GM21360 (cell line): ENCODE results near the gene LST1.
"Not testable (repeated sequence)": the region's sequence is repeated elsewhere in the genome, so short reads cannot be mapped to it uniquely, and the experiment has no call there.

Experiments used
- ATAC-seq: cut with Tn5 transposase; IDR thresholded peaks from one replicate; pipeline ENCODE4 v1.9.1; 2021; ENCODE audit warnings: mild to moderate bottlenecking, moderate library complexity; ENCODE audit not compliant: unreplicated experiment

The LST1 gene

DNA sequence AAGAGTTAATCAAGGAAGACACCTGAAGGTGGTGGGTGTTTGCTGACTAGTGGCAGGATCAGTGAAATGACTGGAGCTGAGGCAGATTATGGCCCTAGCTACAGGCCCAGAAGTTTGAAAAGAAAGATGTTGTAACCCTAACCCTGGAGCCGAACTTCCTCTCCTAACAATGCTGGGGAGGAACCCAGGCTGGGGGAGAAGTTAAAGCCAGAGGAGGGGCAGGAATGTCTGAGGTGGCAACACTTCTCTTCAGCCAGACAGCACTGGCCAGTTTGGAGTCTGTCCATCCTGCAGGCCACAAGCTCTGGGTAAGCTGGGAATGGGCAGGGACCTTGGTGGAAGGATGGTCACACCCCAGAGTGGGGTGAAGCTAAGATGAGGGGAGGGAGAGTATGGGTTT, at the start of gene LST1:
LST1 (plus strand) TSS at position 270 of the 400 bp plus-strand sequence. CDS start 1,023 bp downstream, outside the sequence.
- no peak for ATAC-seq

- no peak for ATAC-seq
Observed at GRCh38 chr6:31538805-31539400, 47.2 kb upstream of the LST1 start.

GRCh38 chr6:31540640-31541039, 45.4 kb upstream of the LST1 start:
- no peak for ATAC-seq

- no peak for ATAC-seq
Observed at GRCh38 chr6:31541059-31541657, 44.9 kb upstream of the LST1 start.

GRCh38 chr6:31541658-31542521, 44.2 kb upstream of the LST1 start, which contains the start of gene DDX39B:
Gene DDX39B, minus strand, starts transcription at chr6:31542003. Its CDS starts 1,471 bp downstream, at chr6:31540532.
- peak; percentile 56 for ATAC-seq

GRCh38 chr6:31543639-31544038, 42.4 kb upstream of the LST1 start:
- no peak for ATAC-seq

- no peak for ATAC-seq
Observed at GRCh38 chr6:31544676-31545075, 41.4 kb upstream of the LST1 start.

GRCh38 chr6:31545291-31545690, 40.8 kb upstream of the LST1 start:
- no peak for ATAC-seq

DNA sequence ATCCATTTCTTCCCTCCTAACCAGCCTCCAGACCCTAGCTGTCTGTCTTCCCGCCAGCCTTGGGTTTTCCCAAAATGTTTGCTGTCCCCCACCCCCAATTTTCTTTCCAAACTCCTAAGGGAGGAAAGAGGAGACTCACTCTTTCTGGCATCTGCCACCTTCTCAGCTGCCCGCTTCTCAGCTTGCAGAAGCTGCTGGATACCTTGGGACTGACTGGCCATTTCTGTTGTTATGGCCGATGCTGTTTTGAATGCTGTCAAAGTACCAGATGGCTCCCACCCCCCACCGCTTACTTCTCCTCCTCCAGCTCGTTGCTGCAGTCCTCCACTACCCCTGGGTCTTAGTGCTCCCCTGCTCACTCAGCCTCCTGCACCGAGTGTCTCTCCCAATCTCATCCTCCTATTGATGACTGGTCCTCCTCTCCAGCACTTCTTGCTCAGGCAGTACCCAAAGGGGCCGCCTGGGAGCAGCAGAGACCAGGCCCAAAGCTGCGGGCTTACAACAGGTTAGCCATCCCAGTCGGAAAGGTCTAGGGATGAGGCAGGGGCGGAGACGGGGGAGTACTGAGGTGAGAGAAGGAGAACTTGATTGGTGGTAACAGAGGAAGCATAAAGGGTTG, 39.6 kb upstream of the LST1 start, which contains the start of gene ATP6V1G2:
ATP6V1G2 (minus strand) TSS at position 270 of the 619 bp plus-strand sequence; CDS start at position 221, 49 bp downstream.
- ATAC-seq = peak; percentile 46

GRCh38 chr6:31546958-31547726, 38.9 kb upstream of the LST1 start, which contains the start of gene NFKBIL1:
Gene NFKBIL1, plus strand, starts transcription at chr6:31547608. Its CDS starts 87 bp downstream, at chr6:31547695.
- ATAC-seq = peak; percentile 52

DNA sequence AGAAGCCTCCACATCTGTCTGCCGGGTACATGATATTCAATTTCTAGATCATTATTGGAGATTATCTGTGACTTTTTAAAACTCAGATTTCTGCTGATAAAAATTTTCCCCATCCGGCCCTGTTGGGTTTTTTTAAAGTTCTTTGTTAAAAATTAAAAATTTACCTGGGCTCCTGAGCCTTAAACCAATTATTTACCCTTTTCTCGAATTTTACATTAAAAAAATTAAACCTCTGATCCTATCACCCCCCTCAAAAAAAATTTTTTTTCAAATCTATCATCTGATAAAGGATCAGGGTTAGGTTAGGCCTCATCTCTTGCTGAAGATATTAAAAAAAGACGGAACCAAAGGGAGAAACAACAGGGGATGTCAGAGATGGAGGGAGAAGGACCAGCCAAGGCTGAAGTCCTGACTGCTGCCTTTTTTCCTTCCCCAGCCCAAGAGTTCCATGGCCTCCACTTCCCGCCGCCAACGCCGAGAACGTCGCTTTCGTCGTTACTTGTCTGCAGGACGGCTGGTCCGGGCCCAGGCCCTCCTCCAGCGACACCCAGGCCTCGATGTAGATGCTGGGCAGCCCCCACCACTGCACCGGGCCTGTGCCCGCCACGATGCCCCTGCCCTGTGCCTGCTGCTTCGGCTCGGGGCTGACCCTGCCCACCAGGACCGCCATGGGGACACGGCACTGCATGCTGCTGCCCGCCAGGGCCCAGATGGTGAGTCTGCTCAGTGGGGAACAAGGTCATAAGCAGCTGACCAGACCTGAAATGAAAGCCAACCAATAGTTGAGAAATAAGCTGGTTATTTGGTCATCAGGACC, 38.1 kb upstream of the LST1 start:
- no peak for ATAC-seq

GRCh38 chr6:31548544-31548873, 37.6 kb upstream of the LST1 start:
- no peak for ATAC-seq

- not testable (repeated sequence) for ATAC-seq
Observed at GRCh38 chr6:31551371-31551770, 34.7 kb upstream of the LST1 start.

DNA sequence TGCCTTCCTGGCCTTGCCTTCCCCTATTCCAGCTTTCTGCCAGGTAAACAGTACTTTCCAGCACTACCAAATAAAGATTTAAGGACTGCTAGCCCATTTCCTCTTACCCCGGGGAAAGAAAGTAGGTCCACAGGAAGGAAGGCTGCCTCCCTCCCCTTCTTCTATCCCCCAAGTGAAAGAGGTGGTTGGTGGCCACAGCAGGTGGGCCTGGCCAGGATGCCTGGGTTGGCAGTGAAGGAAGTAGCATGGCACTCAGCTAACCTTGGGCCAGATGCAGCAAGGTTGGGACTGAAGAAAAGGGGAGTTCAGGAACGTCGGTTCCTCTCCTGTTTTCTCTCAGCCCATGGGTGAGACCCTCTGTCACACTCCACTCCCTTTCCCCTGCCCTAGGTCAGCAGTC, 29.8 kb upstream of the LST1 start:
- ATAC-seq = no peak

GRCh38 chr6:31557443-31558317, 28.4 kb upstream of the LST1 start:
- ATAC-seq = no peak

DNA sequence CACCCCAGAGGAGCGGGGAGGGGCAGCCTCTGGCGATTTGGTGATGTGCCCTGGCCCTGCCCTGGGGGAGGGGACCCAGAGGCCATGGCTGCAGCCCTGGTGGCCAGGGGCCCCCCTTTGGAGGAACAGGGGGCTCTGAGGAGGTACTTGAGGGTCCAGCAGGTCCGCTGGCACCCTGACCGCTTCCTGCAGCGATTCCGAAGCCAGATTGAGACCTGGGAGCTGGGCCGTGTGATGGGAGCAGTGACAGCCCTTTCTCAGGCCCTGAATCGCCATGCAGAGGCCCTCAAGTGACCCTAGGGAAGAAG, 27.8 kb upstream of the LST1 start:
- no peak for ATAC-seq

GRCh38 chr6:31558631-31559500, 27.2 kb upstream of the LST1 start:
- ATAC-seq = no peak

- ATAC-seq = no peak
Observed at GRCh38 chr6:31559606-31559957, 26.5 kb upstream of the LST1 start.
